Epithelial cell of esophagus (primary cell): ENCODE results near the gene HSPA12A.

Experiments used
- DNase-seq: peaks from one replicate; pipeline ENCODE4 v3.0.0; 2010; ENCODE audit warnings: low read depth
- H3K4me3 ChIP-seq: 2 replicates; pipeline ENCODE4 v1.5.1; 2011; ENCODE audit warnings: mild to moderate bottlenecking, low read length, control low read depth
- TF ChIP-seq, protein P1 (sequence below): IDR thresholded peaks from 2 replicates; pipeline ENCODE4 v1.5.1; 2011; ENCODE audit warnings: low read depth, mild to moderate bottlenecking, low read length, control low read depth, inconsistent platforms; ENCODE audit not compliant: insufficient read depth; ENCODE audit errors: missing control alignments

The HSPA12A gene

DNA sequence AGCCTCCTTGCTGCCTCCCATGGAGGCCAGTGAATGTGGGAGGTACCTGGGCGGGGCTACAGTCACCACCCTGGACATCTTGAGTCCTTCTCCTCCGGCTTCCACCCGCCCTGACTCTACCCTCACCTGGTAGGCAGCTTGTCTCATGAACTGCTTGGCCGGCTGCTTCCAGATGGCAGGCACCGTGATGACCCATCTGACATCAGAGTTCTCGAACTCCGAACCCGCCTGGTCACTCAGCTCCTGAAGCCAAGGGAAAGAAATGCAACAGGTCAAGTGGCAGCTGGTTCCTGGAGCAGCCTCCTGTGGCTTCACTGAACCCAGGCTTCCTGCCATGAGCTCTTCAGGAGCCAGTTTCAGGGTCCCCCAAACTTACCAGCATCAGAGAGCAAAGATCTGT lies 50.1 kb downstream of the HSPA12A start:
- DNase-seq, result no peak
- no peak overlapping the region for H3K4me3 ChIP-seq
- TF ChIP-seq, protein P1, sequence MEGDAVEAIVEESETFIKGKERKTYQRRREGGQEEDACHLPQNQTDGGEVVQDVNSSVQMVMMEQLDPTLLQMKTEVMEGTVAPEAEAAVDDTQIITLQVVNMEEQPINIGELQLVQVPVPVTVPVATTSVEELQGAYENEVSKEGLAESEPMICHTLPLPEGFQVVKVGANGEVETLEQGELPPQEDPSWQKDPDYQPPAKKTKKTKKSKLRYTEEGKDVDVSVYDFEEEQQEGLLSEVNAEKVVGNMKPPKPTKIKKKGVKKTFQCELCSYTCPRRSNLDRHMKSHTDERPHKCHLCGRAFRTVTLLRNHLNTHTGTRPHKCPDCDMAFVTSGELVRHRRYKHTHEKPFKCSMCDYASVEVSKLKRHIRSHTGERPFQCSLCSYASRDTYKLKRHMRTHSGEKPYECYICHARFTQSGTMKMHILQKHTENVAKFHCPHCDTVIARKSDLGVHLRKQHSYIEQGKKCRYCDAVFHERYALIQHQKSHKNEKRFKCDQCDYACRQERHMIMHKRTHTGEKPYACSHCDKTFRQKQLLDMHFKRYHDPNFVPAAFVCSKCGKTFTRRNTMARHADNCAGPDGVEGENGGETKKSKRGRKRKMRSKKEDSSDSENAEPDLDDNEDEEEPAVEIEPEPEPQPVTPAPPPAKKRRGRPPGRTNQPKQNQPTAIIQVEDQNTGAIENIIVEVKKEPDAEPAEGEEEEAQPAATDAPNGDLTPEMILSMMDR, result no peak

GRCh38 chr10:116691635-116692034 lies 50.7 kb downstream of the HSPA12A start:
- no peak overlapping the region for H3K4me3 ChIP-seq
- TF ChIP-seq, protein P1, result no peak
- no peak for DNase-seq

- TF ChIP-seq, protein P1, result peak; percentile 32
- H3K4me3 ChIP-seq, result no peak overlapping the region
- DNase-seq, result peak; percentile 18
Measured at GRCh38 chr10:116690356-116691322, 51.7 kb downstream of the HSPA12A start.

DNA sequence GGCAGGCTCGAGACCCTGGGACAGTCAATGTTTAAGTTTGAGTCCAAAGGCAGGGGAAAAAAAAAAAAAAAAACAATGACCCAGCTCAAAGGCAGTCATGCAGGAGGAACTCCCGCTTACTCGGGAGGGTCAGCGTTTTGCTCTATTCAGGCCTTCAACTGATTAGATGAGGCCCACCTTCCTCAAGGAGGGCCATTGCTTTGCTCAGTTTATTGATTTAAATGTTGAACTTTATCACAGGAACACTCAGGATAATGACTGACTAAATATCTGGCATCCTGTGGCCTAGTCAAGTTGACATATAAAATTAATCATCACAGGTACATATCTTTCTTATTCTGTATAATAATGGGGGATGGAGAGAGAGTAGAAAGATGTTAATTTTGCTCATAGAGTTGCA lies 52.6 kb downstream of the HSPA12A start:
- no peak overlapping the region for H3K4me3 ChIP-seq
- TF ChIP-seq, protein P1, result no peak
- DNase-seq, result no peak

- DNase-seq, result no peak
- H3K4me3 ChIP-seq, result no peak overlapping the region
Measured at GRCh38 chr10:116688741-116689495, 53.4 kb downstream of the HSPA12A start.

GRCh38 chr10:116688241-116688711 lies 54.1 kb downstream of the HSPA12A start:
- TF ChIP-seq, protein P1, result no peak
- no peak for DNase-seq
- H3K4me3 ChIP-seq, result no peak overlapping the region

More at GRCh38 chr10:116688741-116689495, 53.4 kb downstream of the HSPA12A start:
- TF ChIP-seq, protein P1, result no peak
